Lung (tissue), 12 donors: Measurements from ENCODE around the gene HSD3B7. TPM values are rescaled to one million over a fixed set of nuclear protein-coding genes. Genes with fewer than 3 reads are reported as not detected.
"Not testable (repeated sequence)": the region's sequence is repeated elsewhere in the genome, so short reads cannot be mapped to it uniquely, and the experiment has no call there.

ENCODE experiments used
- ATAC-seq: fragments of 200-7000 bp; cut with Tn5 transposase; one replicate; pipeline ENCODE4 v1.9.1; 2020; ENCODE audit warnings: moderate number of reproducible peaks; ENCODE audit not compliant: insufficient read depth, low FRiP score
- DNase-seq, 3 donors: peaks; one replicate each; pipeline ENCODE4 v3.0.0-alpha.2; 2013 to 2017
- H3K27ac ChIP-seq, 2 donors: one replicate each; pipeline ENCODE4 v1.5.1; 2013; ENCODE audit warnings: mild to moderate bottlenecking in 2 of 2, moderate library complexity in 2 of 2, control low read depth in 1 of 2, inconsistent platforms in 1 of 2, low read depth in 1 of 2, low read length in 1 of 2
- H3K27me3 ChIP-seq, 3 donors: one replicate each; pipeline ENCODE4 v1.5.1; 2013; ENCODE audit warnings: low read length in 2 of 3; ENCODE audit not compliant: control insufficient read depth in 3 of 3, insufficient read depth in 3 of 3
- H3K36me3 ChIP-seq, 4 donors: one replicate each; pipeline ENCODE4 v1.5.1; 2013; ENCODE audit warnings: low read length in 4 of 4, mild to moderate bottlenecking in 1 of 4, moderate library complexity in 1 of 4; ENCODE audit not compliant: control insufficient read depth in 4 of 4, insufficient read depth in 4 of 4
- H3K4me1 ChIP-seq, 5 donors: one replicate each; pipeline ENCODE4 v1.5.1; 2013; ENCODE audit warnings: low read length in 5 of 5, mild to moderate bottlenecking in 2 of 5, moderate library complexity in 1 of 5; ENCODE audit not compliant: control insufficient read depth in 5 of 5, insufficient read depth in 5 of 5
- H3K4me3 ChIP-seq: one replicate; pipeline ENCODE4 v1.5.1; 2013; ENCODE audit warnings: mild to moderate bottlenecking, control low read depth, moderate library complexity
- H3K9ac ChIP-seq, 2 donors: one replicate each; pipeline ENCODE4 v1.5.1; 2013; ENCODE audit warnings: low read length in 2 of 2, control low read depth in 1 of 2; ENCODE audit not compliant: insufficient read depth in 1 of 2
- H3K9me3 ChIP-seq, 4 donors: one replicate each; pipeline ENCODE4 v1.5.1; 2013; ENCODE audit warnings: low read length in 3 of 4, mild to moderate bottlenecking in 1 of 4, moderate library complexity in 1 of 4; ENCODE audit not compliant: control insufficient read depth in 4 of 4, insufficient read depth in 3 of 4
- WGBS, 2 donors: extraction: QIAGEN DNeasy Blood & Tissue Kit; methylation state at CpG; one replicate each; pipeline ENCODE4 v1.1.7; 2013; 5-methylcytosine and 5-hydroxymethylcytosine counted together
- polyA plus RNA-seq, 2 donors: library from polyadenylated mRNA; stranded (reverse); fragments of 200-250 nt; gene quantifications; one replicate each; pipeline ENCODE4 v1.2.1, GENCODE V29; 2013
- total RNA-seq, 2 donors: library from RNA; depleted of rRNA in 1 of 2; stranded (reverse); fragments of >200 nt in 1 of 2; gene quantifications; one replicate each; pipeline ENCODE4 v1.2.1, GENCODE V29; 2014 to 2021
- TF ChIP-seq, protein P1 (sequence below): IDR thresholded peaks from 2 replicates; pipeline ENCODE4 v1.5.1; 2012; ENCODE audit warnings: mild to moderate bottlenecking; ENCODE audit errors: control extremely low read depth, extremely low read depth
- donor health status: control.
- donor health status: control.
- donor health status: Bipolar disorder and iron deficiency.
- donor health status: healthy.
- donor health status: DM: yes; HTN: yes; CAD: no.

The HSD3B7 gene
- total and polyA plus RNA-seq, 4 donors = 6.2 to 34.5 (median 20.7) TPM

- ATAC-seq (no peak), DNase-seq (peak in 2 of 3 donors; percentile 56 to 61)
- Histone ChIP-seq H3K4me1 (no peaks in the 10 kb centered on the region), H3K27ac (no peak within 1 kb of the TSS), H3K4me3 (no peak within 1 kb of the TSS), H3K9ac (no peak within 1 kb of the TSS), H3K27me3 (peaks cover 0 to 41% (median 18%) of the 10 kb centered on the region in 3 donors), H3K9me3 (peaks cover 0 to 1% (median 0%) of the 10 kb centered on the region in 4 donors), H3K36me3 (no peaks in the 10 kb centered on the region)
- WGBS, 2 donors = 8 to 9% methylated on average over 41 to 45 of the region's 45 CpGs
- TF ChIP-seq, protein P1, sequence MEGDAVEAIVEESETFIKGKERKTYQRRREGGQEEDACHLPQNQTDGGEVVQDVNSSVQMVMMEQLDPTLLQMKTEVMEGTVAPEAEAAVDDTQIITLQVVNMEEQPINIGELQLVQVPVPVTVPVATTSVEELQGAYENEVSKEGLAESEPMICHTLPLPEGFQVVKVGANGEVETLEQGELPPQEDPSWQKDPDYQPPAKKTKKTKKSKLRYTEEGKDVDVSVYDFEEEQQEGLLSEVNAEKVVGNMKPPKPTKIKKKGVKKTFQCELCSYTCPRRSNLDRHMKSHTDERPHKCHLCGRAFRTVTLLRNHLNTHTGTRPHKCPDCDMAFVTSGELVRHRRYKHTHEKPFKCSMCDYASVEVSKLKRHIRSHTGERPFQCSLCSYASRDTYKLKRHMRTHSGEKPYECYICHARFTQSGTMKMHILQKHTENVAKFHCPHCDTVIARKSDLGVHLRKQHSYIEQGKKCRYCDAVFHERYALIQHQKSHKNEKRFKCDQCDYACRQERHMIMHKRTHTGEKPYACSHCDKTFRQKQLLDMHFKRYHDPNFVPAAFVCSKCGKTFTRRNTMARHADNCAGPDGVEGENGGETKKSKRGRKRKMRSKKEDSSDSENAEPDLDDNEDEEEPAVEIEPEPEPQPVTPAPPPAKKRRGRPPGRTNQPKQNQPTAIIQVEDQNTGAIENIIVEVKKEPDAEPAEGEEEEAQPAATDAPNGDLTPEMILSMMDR = no peak
These were observed 25.7 kb downstream of the HSD3B7 start, which contains the start of gene STX1B for GRCh38 chr16:31010585-31011325. Gene STX1B (minus strand): TSS chr16:31010638. CDS start chr16:31010396, 242 bp downstream.

DNA sequence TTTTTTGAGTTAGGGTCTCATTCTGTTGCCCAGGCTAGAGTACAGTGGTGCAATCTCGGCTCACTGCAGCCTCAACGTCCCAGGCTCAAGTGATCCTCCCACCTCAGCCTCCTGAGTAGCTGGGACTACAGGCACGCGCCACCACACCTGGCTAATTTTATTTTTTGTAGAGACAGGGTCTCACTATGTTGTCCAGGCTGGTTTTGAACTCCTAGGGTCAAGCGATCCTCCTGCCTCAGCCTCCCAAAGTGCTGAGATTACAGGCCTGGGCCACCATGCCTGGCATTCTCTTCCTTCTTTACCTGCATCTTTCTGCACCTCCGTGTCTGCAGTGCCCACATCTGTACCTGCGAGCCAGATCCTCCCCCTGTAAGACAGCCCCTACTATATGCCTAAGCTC, 26.8 kb downstream of the HSD3B7 start:
- not testable (repeated sequence) for H3K27ac ChIP-seq, H3K4me3 ChIP-seq, DNase-seq, ATAC-seq, H3K4me1 ChIP-seq, H3K9me3 ChIP-seq, H3K9ac ChIP-seq, H3K36me3 ChIP-seq
- WGBS, 2 donors = 80 to 86% methylated on average over 7 of the region's 7 CpGs
- peaks cover 0 to 31% (median 16%) of the 10 kb centered on the region in 3 donors for H3K27me3 ChIP-seq

GRCh38 chr16:31013292-31013691, 28.3 kb downstream of the HSD3B7 start:
- H3K9me3 ChIP-seq, H3K36me3 ChIP-seq, H3K4me3 ChIP-seq, H3K27ac ChIP-seq, ATAC-seq, H3K4me1 ChIP-seq, DNase-seq, H3K9ac ChIP-seq: not testable (repeated sequence)
- peaks cover 0 to 28% (median 12%) of the 10 kb centered on the region in 3 donors for H3K27me3 ChIP-seq

DNA sequence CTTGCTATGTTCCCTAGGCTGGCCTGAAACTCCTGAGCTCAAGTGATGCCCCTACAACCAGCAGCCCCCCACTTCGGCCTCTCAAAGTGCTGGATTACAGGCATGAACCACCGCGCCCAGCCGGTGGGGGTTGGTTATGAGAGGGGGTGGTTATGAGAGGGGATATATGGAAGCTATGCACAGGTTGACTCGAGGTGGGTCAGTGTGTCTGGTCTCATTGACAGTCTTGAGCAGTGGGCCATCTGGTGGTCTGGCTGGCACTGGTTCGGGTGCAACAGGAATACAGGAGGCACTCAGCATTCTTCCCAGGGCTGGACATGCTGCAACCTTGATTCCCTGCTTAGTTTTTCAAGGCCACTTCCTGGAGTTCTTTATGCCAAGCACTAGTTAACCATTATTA, 31.0 kb downstream of the HSD3B7 start:
- TF ChIP-seq, protein P1 = no peak
- 66 to 74% methylated on average over 6 of the region's 6 CpGs for WGBS, 2 donors
- no peak overlapping the region for H3K9ac ChIP-seq
- peaks cover 0 to 12% (median 10%) of the 10 kb centered on the region in 3 donors for H3K27me3 ChIP-seq
- no peaks in the 10 kb centered on the region for H3K36me3 ChIP-seq
- H3K4me1 ChIP-seq = no peaks in the 10 kb centered on the region
- DNase-seq (no peak), ATAC-seq (no peak)
- no peak overlapping the region for H3K27ac ChIP-seq
- no peak overlapping the region for H3K4me3 ChIP-seq
- peaks cover 0 to under 1% (median 0%) of the 10 kb centered on the region in 4 donors for H3K9me3 ChIP-seq

DNA sequence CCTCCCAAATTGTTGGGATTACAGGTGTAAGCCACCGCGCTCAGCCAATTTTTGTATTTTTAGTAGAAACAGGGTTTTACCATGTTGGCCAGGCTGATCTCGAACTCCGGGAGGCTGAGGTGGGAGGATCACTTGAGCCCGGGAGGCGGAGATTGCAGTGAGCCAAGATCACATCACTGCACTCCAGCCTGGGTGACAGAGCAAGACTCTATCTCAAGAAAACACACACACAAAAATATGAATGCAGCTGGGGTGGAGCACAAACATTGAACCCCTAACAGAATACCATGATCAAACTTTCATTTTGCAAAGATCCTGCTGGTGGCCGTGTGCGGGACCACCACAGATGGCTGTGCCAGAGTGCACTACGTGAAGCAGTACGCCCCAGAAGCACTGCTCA, 32.7 kb downstream of the HSD3B7 start:
- not testable (repeated sequence) for ATAC-seq, H3K27ac ChIP-seq, H3K9ac ChIP-seq, H3K27me3 ChIP-seq, H3K9me3 ChIP-seq, H3K36me3 ChIP-seq, H3K4me3 ChIP-seq, DNase-seq, H3K4me1 ChIP-seq
- WGBS, 2 donors = 91 to 95% methylated on average over 10 of the region's 10 CpGs
